GM19452 (cell line): ENCODE results near the gene ZNF341.
A peak's percentile ranks its signal among the peaks of the same experiment; 100 is the strongest.
"Not testable (repeated sequence)": the region's sequence is repeated elsewhere in the genome, so short reads cannot be mapped to it uniquely, and the experiment has no call there.

Source experiments
- ATAC-seq: cut with Tn5 transposase; IDR thresholded peaks from one replicate; pipeline ENCODE4 v1.9.1; 2021; ENCODE audit not compliant: unreplicated experiment

ZNF341 gene

GRCh38 chr20:33731693-33732165, at the start of gene ZNF341:
Gene ZNF341, plus strand, starts transcription at chr20:33731996. Its CDS starts 26 bp downstream, at chr20:33732022.
- ATAC-seq = peak; percentile 68

- ATAC-seq = no peak
These were observed 47.1 kb upstream of the ZNF341 start for GRCh38 chr20:33684533-33685327.

- ATAC-seq = peak; percentile 39
These were observed 46.3 kb upstream of the ZNF341 start for GRCh38 chr20:33685328-33686099.

GRCh38 chr20:33686100-33686983, 45.5 kb upstream of the ZNF341 start, which contains the start of gene E2F1:
Gene E2F1, minus strand, starts transcription at chr20:33686385. Its CDS starts 121 bp downstream, at chr20:33686264.
- ATAC-seq = peak; percentile 80

- ATAC-seq = no peak
These were observed 44.8 kb upstream of the ZNF341 start for GRCh38 chr20:33686984-33687366.

- no peak for ATAC-seq
These were observed 44.4 kb upstream of the ZNF341 start for GRCh38 chr20:33687370-33687915.

- ATAC-seq = no peak
These were observed 43.5 kb upstream of the ZNF341 start for GRCh38 chr20:33687993-33688937.

GRCh38 chr20:33688938-33689424, 42.8 kb upstream of the ZNF341 start:
- ATAC-seq = no peak

- ATAC-seq = no peak
These were observed 42.3 kb upstream of the ZNF341 start for GRCh38 chr20:33689493-33689892.

GRCh38 chr20:33689973-33690372, 41.8 kb upstream of the ZNF341 start:
- no peak for ATAC-seq

- ATAC-seq = no peak
These were observed 38.5 kb upstream of the ZNF341 start for GRCh38 chr20:33693289-33693688.

- no peak for ATAC-seq
These were observed 37.8 kb upstream of the ZNF341 start for GRCh38 chr20:33693741-33694638.

- ATAC-seq = no peak
These were observed 37.2 kb upstream of the ZNF341 start for GRCh38 chr20:33694639-33695012.

- no peak for ATAC-seq
These were observed 35.3 kb upstream of the ZNF341 start for GRCh38 chr20:33696448-33696847.

- ATAC-seq = no peak
These were observed 34.7 kb upstream of the ZNF341 start for GRCh38 chr20:33697129-33697528.

- not testable (repeated sequence) for ATAC-seq
These were observed 32.8 kb upstream of the ZNF341 start for GRCh38 chr20:33698966-33699365.

- not testable (repeated sequence) for ATAC-seq
These were observed 30.9 kb upstream of the ZNF341 start for GRCh38 chr20:33700696-33701441.
